ENCODE data around the gene MS4A15. TPM values are rescaled to one million over a fixed set of nuclear protein-coding genes. Genes with fewer than 3 reads are reported as not detected.

The MS4A15 gene
- total and polyA plus RNA-seq, 2 donors (not counting 1 experiment from before 2014, with no cell fraction given) = not detected

- H2AFZ ChIP-seq (ENCODE audit: insufficient read depth, low read depth, low read length, poor library complexity, severe bottlenecking) = peak overlapping the region; percentile 57
- H3K9me3 ChIP-seq (ENCODE audit: control extremely low read depth in 1 of 3, control insufficient read depth in 2 of 3, insufficient read depth in 1 of 3, low read length in 2 of 3) = peaks cover 0 to 2% (median 0%) of the 10 kb centered on the region in 3 donors
- Mint-ChIP-seq H3K4me3 (no peak overlapping the region), H3K27me3 (peaks cover 12% of the 10 kb centered on the region), H3K27ac (peak overlapping the region; percentile 1), H3K9me3 (ENCODE audit: insufficient read depth) (no peaks in the 10 kb centered on the region), H3K4me1 (peaks cover 15% of the 10 kb centered on the region)
- intact Hi-C loops (cut with micrococcal nuclease) = loop anchor here (1.0 kb wide), 3 partner anchors 124 to 510 kb away; no protein-coding TSS in a partner anchor
- POLR2A ChIA-PET = interaction anchor here (0.6 kb wide), 1 partner anchor 205 kb away, joined by 3 read pairs; no protein-coding TSS in a partner anchor
- peak overlapping the region; percentile 34 for H3K4me2 ChIP-seq (replicated peaks; ENCODE audit: low read depth, low read length, poor library complexity, severe bottlenecking)
- H4K20me1 ChIP-seq (ENCODE audit: control insufficient read depth, insufficient read depth, low read length, poor library complexity, severe bottlenecking) = no peaks in the 10 kb centered on the region
- H3K79me2 ChIP-seq (ENCODE audit: control insufficient read depth, insufficient read depth, low read length) = no peaks in the 10 kb centered on the region
- H3K4me3 ChIP-seq (ENCODE audit: control extremely low read depth in 1 of 5, extremely low read depth in 1 of 5, insufficient read depth in 1 of 5, low read depth in 2 of 5, low read length in 4 of 5) = no peak overlapping the region
- no peaks in the 10 kb centered on the region for H3K36me3 ChIP-seq (replicated peaks in 1 of 2; ENCODE audit: control extremely low read depth in 1 of 2, control insufficient read depth in 1 of 2, extremely low read depth in 1 of 2, insufficient read depth in 2 of 2, low read length in 1 of 2)
- CTCF ChIA-PET = interaction anchor here (0.6 to 9.5 kb wide), 22 partner anchors 11 to 1087 kb away, joined by 3 to 102 read pairs (median 4); partner anchors contain the start of gene MS4A15
- H3K9ac ChIP-seq (ENCODE audit: low read length) = no peak overlapping the region
- peak; percentile 96 for ATAC-seq (ENCODE audit: low read depth)
- H3K27ac ChIP-seq (ENCODE audit: low read length in 2 of 2) = no peak overlapping the region
- peak; percentile 88 for TF ChIP-seq CTCF (IDR thresholded peaks at IDR 0.05)
- no peak for TF ChIP-seq EZH2 (IDR thresholded peaks at IDR 0.05; ENCODE audit: borderline replicate concordance, insufficient read depth, low read depth, low read length, poor library complexity, severe bottlenecking)
- H3K27me3 ChIP-seq (replicated peaks in 1 of 4; ENCODE audit: control extremely low read depth in 1 of 4, control insufficient read depth in 3 of 4, insufficient read depth in 4 of 4, low read length in 3 of 4) = peaks cover 0 to 9% (median 1%) of the 10 kb centered on the region in 4 experiments
- WGBS (ENCODE audit: insufficient coverage) = 7% methylated on average over 15 of the region's 15 CpGs
- peaks cover 3 to 11% of the 10 kb centered on the region in 2 donors for H3K4me1 ChIP-seq (ENCODE audit: control insufficient read depth in 2 of 2, insufficient read depth in 2 of 2, low read length in 2 of 2)
- peak; percentile 89 for DNase-seq
Measured at GRCh38 chr11:60775420-60775961, 18.8 kb downstream of the MS4A15 start.

DNA sequence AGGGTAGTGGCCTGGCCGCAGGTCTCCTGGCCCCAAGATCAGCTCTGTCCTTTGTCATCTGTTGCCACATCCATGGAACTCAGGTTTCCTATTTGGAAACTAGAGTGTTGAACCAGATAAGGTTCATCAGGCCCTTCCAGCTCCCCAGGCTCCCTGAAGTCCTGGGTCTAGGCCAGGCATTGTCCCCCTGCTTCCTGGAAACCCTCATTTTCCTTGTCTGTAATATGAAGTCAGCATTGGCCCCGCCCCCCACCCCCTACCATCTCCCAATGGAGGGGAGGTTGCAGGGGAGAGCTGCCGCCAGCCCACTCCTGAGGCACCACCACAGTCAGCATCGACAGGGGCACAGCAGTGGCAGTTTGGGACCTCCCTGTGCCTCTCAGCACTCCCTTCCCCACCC lies 19.5 kb downstream of the MS4A15 start:
- Mint-ChIP-seq H3K9me3 (ENCODE audit: insufficient read depth) (no peaks in the 10 kb centered on the region), H3K4me3 (no peak overlapping the region), H3K27me3 (peaks cover 12% of the 10 kb centered on the region), H3K4me1 (peaks cover 15% of the 10 kb centered on the region), H3K27ac (no peak overlapping the region)
- no peak overlapping the region for H3K27ac ChIP-seq (ENCODE audit: low read length in 2 of 2)
- no peaks in the 10 kb centered on the region for H3K79me2 ChIP-seq (ENCODE audit: control insufficient read depth, insufficient read depth, low read length)
- H3K36me3 ChIP-seq (replicated peaks in 1 of 2; ENCODE audit: control extremely low read depth in 1 of 2, control insufficient read depth in 1 of 2, extremely low read depth in 1 of 2, insufficient read depth in 2 of 2, low read length in 1 of 2) = no peaks in the 10 kb centered on the region
- no peak overlapping the region for H3K9ac ChIP-seq (ENCODE audit: low read length)
- no peaks in the 10 kb centered on the region for H4K20me1 ChIP-seq (ENCODE audit: control insufficient read depth, insufficient read depth, low read length, poor library complexity, severe bottlenecking)
- peaks cover 0 to 2% (median 0%) of the 10 kb centered on the region in 3 donors for H3K9me3 ChIP-seq (ENCODE audit: control extremely low read depth in 1 of 3, control insufficient read depth in 2 of 3, insufficient read depth in 1 of 3, low read length in 2 of 3)
- H3K4me3 ChIP-seq (ENCODE audit: control extremely low read depth in 1 of 5, extremely low read depth in 1 of 5, insufficient read depth in 1 of 5, low read depth in 2 of 5, low read length in 4 of 5) = no peak overlapping the region
- peaks cover 0 to 9% (median 1%) of the 10 kb centered on the region in 4 experiments for H3K27me3 ChIP-seq (replicated peaks in 1 of 4; ENCODE audit: control extremely low read depth in 1 of 4, control insufficient read depth in 3 of 4, insufficient read depth in 4 of 4, low read length in 3 of 4)
- intact Hi-C loops (cut with micrococcal nuclease) = no loop called here
- no peak overlapping the region for H2AFZ ChIP-seq (ENCODE audit: insufficient read depth, low read depth, low read length, poor library complexity, severe bottlenecking)
- ChIA-PET POLR2A (interaction anchor here (0.6 kb wide), 1 partner anchor 204 kb away, joined by 3 read pairs; no protein-coding TSS in a partner anchor), CTCF (interaction anchor here (0.6 to 9.5 kb wide), 14 partner anchors 10 to 1086 kb away, joined by 3 to 102 read pairs (median 4); partner anchors contain the start of gene MS4A15)
- H3K4me1 ChIP-seq (ENCODE audit: control insufficient read depth in 2 of 2, insufficient read depth in 2 of 2, low read length in 2 of 2) = peaks cover 3 to 11% of the 10 kb centered on the region in 2 donors
- DNase-seq (no peak), ATAC-seq (ENCODE audit: low read depth) (no peak)
- H3K4me2 ChIP-seq (replicated peaks; ENCODE audit: low read depth, low read length, poor library complexity, severe bottlenecking) = no peak overlapping the region
- 100% methylated on average over 3 of the region's 4 CpGs for WGBS (ENCODE audit: insufficient coverage)
- TF ChIP-seq EZH2 (IDR thresholded peaks at IDR 0.05; ENCODE audit: borderline replicate concordance, insufficient read depth, low read depth, low read length, poor library complexity, severe bottlenecking) (no peak), CTCF (IDR thresholded peaks at IDR 0.05) (no peak)

Measured in B cell (primary cell).